Neural cell (in vitro differentiated cells): Measurements from ENCODE around the gene SELP. TPM values are rescaled to one million over a fixed set of nuclear protein-coding genes. Genes with fewer than 3 reads are reported as not detected.

ENCODE experiments used
- H2AFZ ChIP-seq: fragments of 200-600, 300-800 bp; sonication (generic), shearing (Covaris generic); 2 replicates; pipeline ENCODE4 v1.6.0; 2014; ENCODE audit warnings: low read depth, mild to moderate bottlenecking, antibody characterized with exemption, low read length, moderate library complexity
- H3F3A ChIP-seq: fragments of 200-600 bp; shearing (Covaris generic); 2 replicates; pipeline ENCODE4 v1.6.1; 2016; ENCODE audit warnings: mild to moderate bottlenecking, moderate library complexity, mixed read lengths, antibody characterized with exemption, low read length; ENCODE audit not compliant: insufficient read depth, poor library complexity, severe bottlenecking
- H3K27ac ChIP-seq: fragments of 200-600, 300-800 bp; sonication (generic), shearing (Covaris generic); 2 replicates; pipeline ENCODE4 v1.5.1; 2014; ENCODE audit warnings: mild to moderate bottlenecking, low read length, moderate library complexity
- H3K27me3 ChIP-seq: fragments of 300-800, 200-600 bp; sonication (generic), shearing (Covaris generic); 2 replicates; pipeline ENCODE4 v1.6.0; 2014; ENCODE audit warnings: mild to moderate bottlenecking, low read depth, low read length, moderate library complexity; ENCODE audit not compliant: insufficient read depth
- H3K36me3 ChIP-seq: fragments of 300-800, 200-600 bp; sonication (generic), shearing (Covaris generic); 2 replicates; pipeline ENCODE4 v1.5.1; 2014; ENCODE audit warnings: mild to moderate bottlenecking, antibody characterized with exemption, low read length, moderate library complexity; ENCODE audit not compliant: insufficient read depth
- H3K4me2 ChIP-seq: fragments of 300-800, 200-600 bp; sonication (generic), shearing (Covaris generic); 2 replicates; pipeline ENCODE4 v1.6.0; 2014; ENCODE audit warnings: mild to moderate bottlenecking, low read length
- H3K4me3 ChIP-seq: fragments of 300-800, 200-600 bp; sonication (generic), shearing (Covaris generic); 2 replicates; pipeline ENCODE4 v1.5.1; 2014; ENCODE audit warnings: mild to moderate bottlenecking, low read length, moderate library complexity
- H3K79me2 ChIP-seq: fragments of 200-600 bp; shearing (Covaris generic); replicated peaks from 2 replicates; pipeline ENCODE4 v1.6.0; 2014; ENCODE audit warnings: mild to moderate bottlenecking, low read length, moderate library complexity; ENCODE audit not compliant: insufficient read depth
- H3K9ac ChIP-seq: fragments of 300-800, 200-600 bp; sonication (generic), shearing (Covaris generic); 2 replicates; pipeline ENCODE4 v1.6.1; 2016; ENCODE audit warnings: mild to moderate bottlenecking, low read length, mixed read lengths
- H3K9me2 ChIP-seq: fragments of 200-600 bp; shearing (Covaris generic); 2 replicates; pipeline ENCODE4 v1.6.1; 2016; ENCODE audit warnings: mild to moderate bottlenecking, low read length, mixed read lengths; ENCODE audit not compliant: insufficient read depth
- H3K9me3 ChIP-seq: fragments of 200-600, 300-800 bp; sonication (generic), shearing (Covaris generic); 2 replicates; pipeline ENCODE4 v1.6.1; 2016; ENCODE audit warnings: mild to moderate bottlenecking, mixed run types, low read length, moderate library complexity, mixed read lengths
- H4K20me1 ChIP-seq: fragments of 200-600 bp; shearing (Covaris generic); 2 replicates; pipeline ENCODE4 v1.6.1; 2016; ENCODE audit warnings: mild to moderate bottlenecking, mixed run types; ENCODE audit not compliant: insufficient read depth
- EP300 ChIP-seq: fragments of 450-650 bp; conservative IDR thresholded peaks from 2 replicates; pipeline ENCODE4 v1.6.1; 2014; ENCODE audit warnings: antibody characterized with exemption, mild to moderate bottlenecking, moderate library complexity; ENCODE audit not compliant: poor library complexity, severe bottlenecking
- EZH2 ChIP-seq: fragments of 200-600, 300-800 bp; shearing (Covaris generic), sonication (generic); IDR thresholded peaks from 2 replicates; pipeline ENCODE4 v1.6.1; 2014; ENCODE audit warnings: antibody characterized with exemption, low read length, borderline replicate concordance, mild to moderate bottlenecking; ENCODE audit not compliant: insufficient read depth, poor library complexity, severe bottlenecking
- MXI1 ChIP-seq: fragments of 450-650 bp; conservative IDR thresholded peaks from 2 replicates; pipeline ENCODE4 v1.6.1; 2014; ENCODE audit warnings: antibody characterized with exemption, mild to moderate bottlenecking; ENCODE audit not compliant: poor library complexity, severe bottlenecking
- POLR2AphosphoS5 ChIP-seq: IDR thresholded peaks from 2 replicates; pipeline ENCODE4 v1.6.1; 2012
- RAD21 ChIP-seq: fragments of 450-650 bp; conservative IDR thresholded peaks from 2 replicates; pipeline ENCODE4 v1.6.1; 2014; ENCODE audit warnings: antibody characterized with exemption, mild to moderate bottlenecking, moderate library complexity
- SMC3 ChIP-seq: fragments of 450-650 bp; conservative IDR thresholded peaks from 2 replicates; pipeline ENCODE4 v1.6.1; 2014; ENCODE audit warnings: antibody characterized with exemption, mild to moderate bottlenecking, moderate library complexity; ENCODE audit not compliant: poor library complexity
- TAF1 ChIP-seq: IDR thresholded peaks from 2 replicates; pipeline ENCODE4 v1.6.1; 2012; ENCODE audit warnings: low read depth
- polyA plus RNA-seq: library from polyadenylated mRNA; depleted of rRNA; stranded (reverse); fragments of >200 nt; gene quantifications from 2 replicates; pipeline ENCODE4 v1.2.3, GENCODE V29; 2014
- TF ChIP-seq, protein P1 (sequence below): IDR thresholded peaks from 2 replicates; pipeline ENCODE4 v1.6.1; 2012; ENCODE audit warnings: borderline replicate concordance
- TF ChIP-seq, protein P2 (sequence below): fragments of 450-650 bp; IDR thresholded peaks from 2 replicates; pipeline ENCODE4 v1.5.1; 2014; ENCODE audit warnings: antibody characterized with exemption, mild to moderate bottlenecking, moderate library complexity; ENCODE audit not compliant: poor library complexity, severe bottlenecking

SELP gene
- polyA plus RNA-seq, 1 donor from 2014 or later, result not detected

DNA sequence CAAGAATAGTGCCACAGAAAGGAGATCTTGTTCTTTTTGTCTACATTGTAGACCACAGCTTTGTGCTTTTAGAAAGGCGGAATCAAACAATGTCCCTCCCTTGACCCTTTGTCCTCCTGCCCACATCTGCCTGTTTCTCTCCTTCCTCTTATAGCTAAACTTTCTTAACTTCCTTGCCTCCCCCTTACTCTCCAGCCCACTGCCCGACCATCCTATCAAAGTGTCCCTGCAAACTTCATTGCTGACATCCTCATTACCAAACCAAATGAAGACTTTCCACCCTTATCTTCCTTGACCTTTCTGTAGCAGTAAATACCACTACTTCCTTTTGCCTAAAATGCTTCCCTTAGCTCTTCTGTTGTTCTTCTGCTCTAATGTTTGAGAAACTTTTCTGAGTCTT lies 5.0 kb downstream of the SELP start:
- no peaks in the 10 kb centered on the region for H3K36me3 ChIP-seq
- no peak overlapping the region for H3K4me2 ChIP-seq
- no peak overlapping the region for H3K9ac ChIP-seq
- H3K9me3 ChIP-seq, result no peaks in the 10 kb centered on the region
- TF ChIP-seq EP300, result no peak
- no peak for TF ChIP-seq MXI1
- TF ChIP-seq TAF1, result no peak
- TF ChIP-seq, protein P1, sequence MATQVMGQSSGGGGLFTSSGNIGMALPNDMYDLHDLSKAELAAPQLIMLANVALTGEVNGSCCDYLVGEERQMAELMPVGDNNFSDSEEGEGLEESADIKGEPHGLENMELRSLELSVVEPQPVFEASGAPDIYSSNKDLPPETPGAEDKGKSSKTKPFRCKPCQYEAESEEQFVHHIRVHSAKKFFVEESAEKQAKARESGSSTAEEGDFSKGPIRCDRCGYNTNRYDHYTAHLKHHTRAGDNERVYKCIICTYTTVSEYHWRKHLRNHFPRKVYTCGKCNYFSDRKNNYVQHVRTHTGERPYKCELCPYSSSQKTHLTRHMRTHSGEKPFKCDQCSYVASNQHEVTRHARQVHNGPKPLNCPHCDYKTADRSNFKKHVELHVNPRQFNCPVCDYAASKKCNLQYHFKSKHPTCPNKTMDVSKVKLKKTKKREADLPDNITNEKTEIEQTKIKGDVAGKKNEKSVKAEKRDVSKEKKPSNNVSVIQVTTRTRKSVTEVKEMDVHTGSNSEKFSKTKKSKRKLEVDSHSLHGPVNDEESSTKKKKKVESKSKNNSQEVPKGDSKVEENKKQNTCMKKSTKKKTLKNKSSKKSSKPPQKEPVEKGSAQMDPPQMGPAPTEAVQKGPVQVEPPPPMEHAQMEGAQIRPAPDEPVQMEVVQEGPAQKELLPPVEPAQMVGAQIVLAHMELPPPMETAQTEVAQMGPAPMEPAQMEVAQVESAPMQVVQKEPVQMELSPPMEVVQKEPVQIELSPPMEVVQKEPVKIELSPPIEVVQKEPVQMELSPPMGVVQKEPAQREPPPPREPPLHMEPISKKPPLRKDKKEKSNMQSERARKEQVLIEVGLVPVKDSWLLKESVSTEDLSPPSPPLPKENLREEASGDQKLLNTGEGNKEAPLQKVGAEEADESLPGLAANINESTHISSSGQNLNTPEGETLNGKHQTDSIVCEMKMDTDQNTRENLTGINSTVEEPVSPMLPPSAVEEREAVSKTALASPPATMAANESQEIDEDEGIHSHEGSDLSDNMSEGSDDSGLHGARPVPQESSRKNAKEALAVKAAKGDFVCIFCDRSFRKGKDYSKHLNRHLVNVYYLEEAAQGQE, result no peak
- no peak for TF ChIP-seq EZH2
- TF ChIP-seq, protein P2, sequence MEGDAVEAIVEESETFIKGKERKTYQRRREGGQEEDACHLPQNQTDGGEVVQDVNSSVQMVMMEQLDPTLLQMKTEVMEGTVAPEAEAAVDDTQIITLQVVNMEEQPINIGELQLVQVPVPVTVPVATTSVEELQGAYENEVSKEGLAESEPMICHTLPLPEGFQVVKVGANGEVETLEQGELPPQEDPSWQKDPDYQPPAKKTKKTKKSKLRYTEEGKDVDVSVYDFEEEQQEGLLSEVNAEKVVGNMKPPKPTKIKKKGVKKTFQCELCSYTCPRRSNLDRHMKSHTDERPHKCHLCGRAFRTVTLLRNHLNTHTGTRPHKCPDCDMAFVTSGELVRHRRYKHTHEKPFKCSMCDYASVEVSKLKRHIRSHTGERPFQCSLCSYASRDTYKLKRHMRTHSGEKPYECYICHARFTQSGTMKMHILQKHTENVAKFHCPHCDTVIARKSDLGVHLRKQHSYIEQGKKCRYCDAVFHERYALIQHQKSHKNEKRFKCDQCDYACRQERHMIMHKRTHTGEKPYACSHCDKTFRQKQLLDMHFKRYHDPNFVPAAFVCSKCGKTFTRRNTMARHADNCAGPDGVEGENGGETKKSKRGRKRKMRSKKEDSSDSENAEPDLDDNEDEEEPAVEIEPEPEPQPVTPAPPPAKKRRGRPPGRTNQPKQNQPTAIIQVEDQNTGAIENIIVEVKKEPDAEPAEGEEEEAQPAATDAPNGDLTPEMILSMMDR, result no peak
- TF ChIP-seq RAD21, result no peak
- no peak for TF ChIP-seq POLR2AphosphoS5
- no peak for TF ChIP-seq SMC3
- no peak overlapping the region for H3K4me3 ChIP-seq
- H2AFZ ChIP-seq, result no peak overlapping the region
- no peaks in the 10 kb centered on the region for H3F3A ChIP-seq
- no peaks in the 10 kb centered on the region for H3K79me2 ChIP-seq
- H3K9me2 ChIP-seq, result no peaks in the 10 kb centered on the region
- H3K27ac ChIP-seq, result no peak overlapping the region
- no peaks in the 10 kb centered on the region for H4K20me1 ChIP-seq
- no peaks in the 10 kb centered on the region for H3K27me3 ChIP-seq

DNA sequence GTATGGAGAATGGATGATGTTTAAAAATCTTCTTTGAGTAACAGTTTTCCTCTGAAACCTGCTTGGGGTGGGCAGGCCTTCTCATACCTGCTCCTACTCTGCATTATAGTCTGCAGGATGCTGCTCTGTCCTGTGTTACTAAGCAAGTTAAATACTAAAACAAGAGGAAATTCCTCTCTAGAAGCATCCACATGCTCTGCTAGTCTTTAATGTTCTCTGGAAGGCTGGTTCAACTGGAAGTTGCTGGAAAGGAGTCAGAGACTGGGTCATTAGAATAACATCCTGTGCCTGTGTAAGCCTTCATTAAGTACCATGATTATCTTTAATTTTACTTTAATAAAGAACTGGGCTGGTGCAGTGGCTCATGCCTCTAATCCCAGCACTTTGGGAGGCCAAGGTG lies 5.8 kb downstream of the SELP start:
- Histone ChIP-seq H3K27me3 (no peaks in the 10 kb centered on the region), H2AFZ (no peak overlapping the region), H4K20me1 (no peaks in the 10 kb centered on the region), H3K4me3 (no peak overlapping the region), H3K9ac (no peak overlapping the region), H3K4me2 (no peak overlapping the region), H3K9me3 (no peaks in the 10 kb centered on the region), H3K79me2 (no peaks in the 10 kb centered on the region), H3K27ac (no peak overlapping the region), H3K36me3 (no peaks in the 10 kb centered on the region), H3F3A (no peaks in the 10 kb centered on the region), H3K9me2 (no peaks in the 10 kb centered on the region)
- TF ChIP-seq RAD21, result no peak
- no peak for TF ChIP-seq POLR2AphosphoS5
- no peak for TF ChIP-seq EZH2
- TF ChIP-seq, protein P2, result no peak
- no peak for TF ChIP-seq SMC3
- TF ChIP-seq, protein P1, result no peak
- no peak for TF ChIP-seq MXI1
- TF ChIP-seq TAF1, result no peak
- TF ChIP-seq EP300, result no peak
